ENCODE results near the gene LGALS12. TPM values are rescaled to one million over a fixed set of nuclear protein-coding genes. Genes with fewer than 3 reads are reported as not detected.
"Not testable (repeated sequence)": the region's sequence is repeated elsewhere in the genome, so short reads cannot be mapped to it uniquely, and the experiment has no call there.

Gene LGALS12
- total RNA-seq, 3 donors from 2014 or later (not counting 1 experiment from before 2014, with no cell fraction given) = 0.23 to 1.8 (median 0.38) TPM

GRCh38 chr11:63527667-63528066 is 21.8 kb downstream of the LGALS12 start:
- Mint-ChIP-seq H3K4me3 (no peak overlapping the region), H3K4me1 (peaks cover 30 to 31% of the 10 kb centered on the region in 2 donors), H3K9me3 (no peaks in the 10 kb centered on the region), H3K27me3 (ENCODE audit: low read depth in 2 of 2) (no peaks in the 10 kb centered on the region), H3K36me3 (no peaks in the 10 kb centered on the region), H3K27ac (no peak overlapping the region)
- no peaks in the 10 kb centered on the region for H3K9me3 ChIP-seq (ENCODE audit: control insufficient read depth, insufficient read depth, low read length)
- H3K27ac ChIP-seq (ENCODE audit: low read length) = no peak overlapping the region
- no peaks in the 10 kb centered on the region for H3K36me3 ChIP-seq (ENCODE audit: control insufficient read depth, insufficient read depth, low read length)
- no peak overlapping the region for H3K4me3 ChIP-seq (ENCODE audit: low read length)
- DNase-seq (no peak), ATAC-seq (no peak)
- H3K27me3 ChIP-seq (ENCODE audit: control insufficient read depth, insufficient read depth, low read length) = no peaks in the 10 kb centered on the region
- intact Hi-C loops (cut with micrococcal nuclease) = no loop called here
- no peak for TF ChIP-seq CTCF (IDR thresholded peaks at IDR 0.05)
- peaks cover 13% of the 10 kb centered on the region for H3K4me1 ChIP-seq (ENCODE audit: control insufficient read depth, insufficient read depth, low read length)
- 87% methylated on average over 2 of the region's 2 CpGs for WGBS (ENCODE audit: insufficient coverage)

GRCh38 chr11:63528156-63528555 is 22.3 kb downstream of the LGALS12 start:
- WGBS (ENCODE audit: insufficient coverage) = 86% methylated on average over 1 of the region's 11 CpGs

GRCh38 chr11:63528729-63529278 is 22.9 kb downstream of the LGALS12 start:
- H3K4me3 ChIP-seq (ENCODE audit: low read length); H3K9me3 Mint-ChIP-seq; ATAC-seq; DNase-seq; H3K36me3 ChIP-seq (ENCODE audit: control insufficient read depth, insufficient read depth, low read length); H3K36me3 Mint-ChIP-seq; intact Hi-C loops (cut with micrococcal nuclease); H3K27me3 Mint-ChIP-seq (ENCODE audit: low read depth in 2 of 2); H3K4me3 Mint-ChIP-seq; H3K27ac ChIP-seq (ENCODE audit: low read length); H3K27me3 ChIP-seq (ENCODE audit: control insufficient read depth, insufficient read depth, low read length); H3K9me3 ChIP-seq (ENCODE audit: control insufficient read depth, insufficient read depth, low read length): not testable (repeated sequence)
- Mint-ChIP-seq H3K27ac (peak overlapping the region in 1 of 2 donors; percentile 12), H3K4me1 (peaks cover 42% of the 10 kb centered on the region in 2 donors)
- 100% methylated on average over 1 of the region's 3 CpGs for WGBS (ENCODE audit: insufficient coverage)
- H3K4me1 ChIP-seq (ENCODE audit: control insufficient read depth, insufficient read depth, low read length) = peaks cover 23% of the 10 kb centered on the region

More at GRCh38 chr11:63528156-63528555, 22.3 kb downstream of the LGALS12 start:
- H3K27ac Mint-ChIP-seq; H3K27me3 Mint-ChIP-seq (ENCODE audit: low read depth in 2 of 2); H3K27me3 ChIP-seq (ENCODE audit: control insufficient read depth, insufficient read depth, low read length); H3K27ac ChIP-seq (ENCODE audit: low read length); H3K36me3 ChIP-seq (ENCODE audit: control insufficient read depth, insufficient read depth, low read length); DNase-seq; ATAC-seq; H3K9me3 ChIP-seq (ENCODE audit: control insufficient read depth, insufficient read depth, low read length); H3K4me3 Mint-ChIP-seq; H3K9me3 Mint-ChIP-seq; H3K36me3 Mint-ChIP-seq; H3K4me3 ChIP-seq (ENCODE audit: low read length); intact Hi-C loops (cut with micrococcal nuclease): not testable (repeated sequence)
- H3K4me1 Mint-ChIP-seq = peaks cover 35 to 36% of the 10 kb centered on the region in 2 donors
- H3K4me1 ChIP-seq (ENCODE audit: control insufficient read depth, insufficient read depth, low read length) = peaks cover 18% of the 10 kb centered on the region

- H3K27me3 ChIP-seq (ENCODE audit: control insufficient read depth, insufficient read depth, low read length); intact Hi-C loops (cut with micrococcal nuclease); H3K36me3 Mint-ChIP-seq; H3K9me3 ChIP-seq (ENCODE audit: control insufficient read depth, insufficient read depth, low read length); H3K36me3 ChIP-seq (ENCODE audit: control insufficient read depth, insufficient read depth, low read length); H3K27ac ChIP-seq (ENCODE audit: low read length); H3K9me3 Mint-ChIP-seq; ATAC-seq; H3K27me3 Mint-ChIP-seq (ENCODE audit: low read depth in 2 of 2); H3K4me3 Mint-ChIP-seq; DNase-seq; H3K4me3 ChIP-seq (ENCODE audit: low read length): not testable (repeated sequence)
- Mint-ChIP-seq H3K4me1 (peaks cover 48% of the 10 kb centered on the region in 2 donors), H3K27ac (peak overlapping the region; percentile 12)
- WGBS (ENCODE audit: insufficient coverage) = 91% methylated on average over 6 of the region's 6 CpGs
- H3K4me1 ChIP-seq (ENCODE audit: control insufficient read depth, insufficient read depth, low read length) = peaks cover 29% of the 10 kb centered on the region
Observed at GRCh38 chr11:63529373-63529772, 23.5 kb downstream of the LGALS12 start.

GRCh38 chr11:63530021-63530420 is 24.1 kb downstream of the LGALS12 start:
- peak overlapping the region; percentile 12 for H3K27ac Mint-ChIP-seq
- H3K4me1 Mint-ChIP-seq = peaks cover 52 to 53% of the 10 kb centered on the region in 2 donors
- peaks cover 35% of the 10 kb centered on the region for H3K4me1 ChIP-seq (ENCODE audit: control insufficient read depth, insufficient read depth, low read length)

GRCh38 chr11:63531074-63531792 is 25.3 kb downstream of the LGALS12 start:
- DNase-seq (peak; percentile 56 to 89), ATAC-seq (peak; percentile 87 to 95 (median 94))
- H3K36me3 ChIP-seq (ENCODE audit: control insufficient read depth, insufficient read depth, low read length); H3K9me3 Mint-ChIP-seq; H3K36me3 Mint-ChIP-seq; H3K4me3 ChIP-seq (ENCODE audit: low read length); H3K27me3 ChIP-seq (ENCODE audit: control insufficient read depth, insufficient read depth, low read length); H3K27me3 Mint-ChIP-seq (ENCODE audit: low read depth in 2 of 2); H3K9me3 ChIP-seq (ENCODE audit: control insufficient read depth, insufficient read depth, low read length): not testable (repeated sequence)
- Mint-ChIP-seq H3K4me1 (peaks cover 64 to 65% of the 10 kb centered on the region in 2 donors), H3K27ac (peak overlapping the region; percentile 93 to 97), H3K4me3 (peak overlapping the region; percentile 70)
- H3K4me1 ChIP-seq (ENCODE audit: control insufficient read depth, insufficient read depth, low read length) = peaks cover 47% of the 10 kb centered on the region
- intact Hi-C loops (cut with micrococcal nuclease) = loop anchor here (1.0 kb wide), 3 partner anchors 22 to 52 kb away; no protein-coding TSS in a partner anchor
- no CpG with 5 or more reads among the region's 6 CpGs for WGBS (ENCODE audit: insufficient coverage)
- peak overlapping the region; percentile 68 for H3K27ac ChIP-seq (ENCODE audit: low read length)

More at GRCh38 chr11:63530021-63530420, 24.1 kb downstream of the LGALS12 start:
- Histone ChIP-seq H3K36me3 (ENCODE audit: control insufficient read depth, insufficient read depth, low read length) (no peaks in the 10 kb centered on the region), H3K27ac (ENCODE audit: low read length) (no peak overlapping the region), H3K27me3 (ENCODE audit: control insufficient read depth, insufficient read depth, low read length) (no peaks in the 10 kb centered on the region), H3K4me3 (ENCODE audit: low read length) (no peak overlapping the region), H3K9me3 (ENCODE audit: control insufficient read depth, insufficient read depth, low read length) (no peaks in the 10 kb centered on the region)
- DNase-seq (no peak), ATAC-seq (no peak)
- H3K27me3 Mint-ChIP-seq (ENCODE audit: low read depth in 2 of 2) = no peaks in the 10 kb centered on the region
- H3K36me3 Mint-ChIP-seq = no peaks in the 10 kb centered on the region
- no peak for TF ChIP-seq CTCF (IDR thresholded peaks at IDR 0.05)
- H3K9me3 Mint-ChIP-seq = no peaks in the 10 kb centered on the region
- WGBS (ENCODE audit: insufficient coverage) = 96% methylated on average over 2 of the region's 2 CpGs
- H3K4me3 Mint-ChIP-seq = no peak overlapping the region
- intact Hi-C loops (cut with micrococcal nuclease) = no loop called here

All from natural killer cell (primary cell).